HCT116 (cell line): ENCODE data around the gene C4orf36.

ENCODE experiments used
- CTCF ChIP-seq, 3 experiments: fragments of 200-600 bp in 1 of 3; sonication (generic) in 1 of 3; IDR thresholded peaks in 2 of 3; conservative IDR thresholded peaks in 1 of 3; 2 replicates each; pipeline ENCODE4 v1.5.1; 2012 to 2017; ENCODE audit warnings: low read depth in 2 of 3, low read length in 2 of 3, antibody characterized with exemption in 1 of 3, borderline replicate concordance in 1 of 3, control low read depth in 1 of 3, mild to moderate bottlenecking in 1 of 3, mixed read lengths in 1 of 3, mixed run types in 1 of 3, moderate library complexity in 1 of 3; ENCODE audit not compliant: insufficient read depth in 1 of 3
- EGR1 ChIP-seq: IDR thresholded peaks from 2 replicates; pipeline ENCODE4 v1.6.1; 2012; ENCODE audit warnings: low read depth
- EZH2 ChIP-seq: fragments of 200-600 bp; sonication (generic); IDR thresholded peaks from 2 replicates; pipeline ENCODE4 v1.6.1; 2017; ENCODE audit warnings: antibody characterized with exemption, mixed run types
- EZH2phosphoT487 ChIP-seq: fragments of 200-600 bp; IDR thresholded peaks from 2 replicates; pipeline ENCODE4 v1.6.1; 2018; ENCODE audit warnings: antibody characterized with exemption, borderline replicate concordance
- FOSL1 ChIP-seq: IDR thresholded peaks from 2 replicates; pipeline ENCODE4 v1.6.1; 2012; ENCODE audit warnings: low read depth
- MAX ChIP-seq: IDR thresholded peaks from 2 replicates; pipeline ENCODE4 v1.6.1; 2012
- POLR2A ChIP-seq: IDR thresholded peaks from 2 replicates; pipeline ENCODE4 v1.7.0; 2011; ENCODE audit warnings: borderline replicate concordance; ENCODE audit not compliant: insufficient read depth, insufficient read length; ENCODE audit errors: extremely low read depth
- POLR2AphosphoS5 ChIP-seq: IDR thresholded peaks from 2 replicates; pipeline ENCODE4 v1.6.1; 2011; ENCODE audit warnings: mild to moderate bottlenecking, low read depth, low read length, moderate library complexity
- RAD21 ChIP-seq: IDR thresholded peaks from 2 replicates; pipeline ENCODE4 v1.6.1; 2012; ENCODE audit warnings: low read depth, mild to moderate bottlenecking
- SP1 ChIP-seq: IDR thresholded peaks from 2 replicates; pipeline ENCODE4 v1.6.1; 2012; ENCODE audit warnings: low read depth
- TCF7L2 ChIP-seq: IDR thresholded peaks from 2 replicates; pipeline ENCODE4 v1.7.0; 2011; ENCODE audit warnings: borderline replicate concordance, inconsistent platforms; ENCODE audit not compliant: insufficient read depth, insufficient read length; ENCODE audit errors: extremely low read depth
- YY1 ChIP-seq: IDR thresholded peaks from 2 replicates; pipeline ENCODE4 v1.6.1; 2011; ENCODE audit warnings: low read length, low read depth, moderate library complexity, mild to moderate bottlenecking; ENCODE audit not compliant: insufficient replicate concordance; ENCODE audit errors: extremely low read depth
- ZFX ChIP-seq: fragments of 450-650 bp; IDR thresholded peaks from 2 replicates; pipeline ENCODE4 v1.6.1; 2017
- TF ChIP-seq, protein P1 (sequence below): IDR thresholded peaks from 2 replicates; pipeline ENCODE4 v1.6.1; 2012; ENCODE audit warnings: low read depth

- TF ChIP-seq EZH2phosphoT487 (no peak), POLR2AphosphoS5 (no peak), EZH2 (no peak), SP1 (no peak), CTCF (IDR thresholded peaks at IDR 0.05 in 2 of 3, conservative IDR thresholded peaks at IDR 0.05 in 1 of 3; ENCODE audit: borderline replicate concordance in 1 of 3, insufficient read depth in 1 of 3, low read depth in 2 of 3, low read length in 2 of 3) (no peak), RAD21 (no peak), ZFX (no peak), POLR2A (no peak), YY1 (no peak), TCF7L2 (no peak), EGR1 (no peak), FOSL1 (no peak), MAX (no peak)
- TF ChIP-seq, protein P1, sequence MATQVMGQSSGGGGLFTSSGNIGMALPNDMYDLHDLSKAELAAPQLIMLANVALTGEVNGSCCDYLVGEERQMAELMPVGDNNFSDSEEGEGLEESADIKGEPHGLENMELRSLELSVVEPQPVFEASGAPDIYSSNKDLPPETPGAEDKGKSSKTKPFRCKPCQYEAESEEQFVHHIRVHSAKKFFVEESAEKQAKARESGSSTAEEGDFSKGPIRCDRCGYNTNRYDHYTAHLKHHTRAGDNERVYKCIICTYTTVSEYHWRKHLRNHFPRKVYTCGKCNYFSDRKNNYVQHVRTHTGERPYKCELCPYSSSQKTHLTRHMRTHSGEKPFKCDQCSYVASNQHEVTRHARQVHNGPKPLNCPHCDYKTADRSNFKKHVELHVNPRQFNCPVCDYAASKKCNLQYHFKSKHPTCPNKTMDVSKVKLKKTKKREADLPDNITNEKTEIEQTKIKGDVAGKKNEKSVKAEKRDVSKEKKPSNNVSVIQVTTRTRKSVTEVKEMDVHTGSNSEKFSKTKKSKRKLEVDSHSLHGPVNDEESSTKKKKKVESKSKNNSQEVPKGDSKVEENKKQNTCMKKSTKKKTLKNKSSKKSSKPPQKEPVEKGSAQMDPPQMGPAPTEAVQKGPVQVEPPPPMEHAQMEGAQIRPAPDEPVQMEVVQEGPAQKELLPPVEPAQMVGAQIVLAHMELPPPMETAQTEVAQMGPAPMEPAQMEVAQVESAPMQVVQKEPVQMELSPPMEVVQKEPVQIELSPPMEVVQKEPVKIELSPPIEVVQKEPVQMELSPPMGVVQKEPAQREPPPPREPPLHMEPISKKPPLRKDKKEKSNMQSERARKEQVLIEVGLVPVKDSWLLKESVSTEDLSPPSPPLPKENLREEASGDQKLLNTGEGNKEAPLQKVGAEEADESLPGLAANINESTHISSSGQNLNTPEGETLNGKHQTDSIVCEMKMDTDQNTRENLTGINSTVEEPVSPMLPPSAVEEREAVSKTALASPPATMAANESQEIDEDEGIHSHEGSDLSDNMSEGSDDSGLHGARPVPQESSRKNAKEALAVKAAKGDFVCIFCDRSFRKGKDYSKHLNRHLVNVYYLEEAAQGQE, result no peak
Measured at GRCh38 chr4:86835677-86836076, 56.5 kb downstream of the C4orf36 start.
